Mononuclear cell (primary cell): Measurements from ENCODE around the gene EAF1. TPM values are rescaled to one million over a fixed set of nuclear protein-coding genes. Genes with fewer than 3 reads are reported as not detected.

ENCODE experiments used
- H3K27me3 ChIP-seq: 2 replicates; pipeline ENCODE4 v1.6.0; 2011; ENCODE audit warnings: low read length, control low read depth; ENCODE audit not compliant: insufficient read depth
- H3K4me1 ChIP-seq: 2 replicates; pipeline ENCODE4 v1.5.1; 2011; ENCODE audit warnings: mild to moderate bottlenecking, low read length, control low read depth; ENCODE audit not compliant: insufficient read depth
- H3K4me3 ChIP-seq: 2 replicates; pipeline ENCODE4 v1.5.1; 2011; ENCODE audit warnings: mild to moderate bottlenecking, low read length, moderate library complexity
- H3K9me3 ChIP-seq: 2 replicates; pipeline ENCODE4 v1.5.1; 2011; ENCODE audit warnings: low read depth, mild to moderate bottlenecking, control low read depth, low read length
- total RNA-seq: library from RNA; depleted of rRNA; stranded (reverse); fragments of >200 nt; gene quantifications from one replicate; pipeline ENCODE4 v1.2.3, GENCODE V29; 2012

The EAF1 gene
- total RNA-seq, 1 donor = 121 TPM

DNA sequence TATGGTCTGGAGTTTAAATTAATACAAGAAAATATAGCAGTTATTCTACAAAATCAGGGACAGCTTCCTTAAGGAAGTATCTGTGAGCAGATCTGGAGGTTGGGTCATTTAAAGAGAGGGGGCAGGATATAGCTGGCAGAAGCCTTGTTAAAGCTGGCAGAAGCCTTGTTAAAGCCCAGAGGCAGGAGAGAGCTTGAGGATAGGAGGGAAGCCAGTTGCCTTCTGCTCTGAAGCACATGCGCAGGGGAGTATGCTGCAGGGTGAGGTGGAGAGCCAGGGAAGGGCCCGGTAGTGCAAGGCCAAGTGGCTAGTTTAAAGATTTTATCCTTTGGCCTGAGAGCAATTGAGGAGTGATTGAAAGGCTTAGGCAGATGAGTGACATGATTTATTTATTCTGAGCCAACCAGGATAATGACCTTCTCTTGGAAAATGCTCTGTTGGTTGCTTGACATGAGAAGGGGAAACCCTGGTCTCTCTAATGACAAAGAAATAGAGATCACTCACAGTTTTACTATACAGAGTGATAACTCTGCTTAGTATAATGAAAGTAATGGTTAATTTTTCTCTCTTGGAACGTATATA lies 3.9 kb downstream of the EAF1 start:
- no peaks in the 10 kb centered on the region for H3K27me3 ChIP-seq
- no peaks in the 10 kb centered on the region for H3K9me3 ChIP-seq
- peaks cover 28% of the 10 kb centered on the region for H3K4me1 ChIP-seq
- no peak overlapping the region for H3K4me3 ChIP-seq

DNA sequence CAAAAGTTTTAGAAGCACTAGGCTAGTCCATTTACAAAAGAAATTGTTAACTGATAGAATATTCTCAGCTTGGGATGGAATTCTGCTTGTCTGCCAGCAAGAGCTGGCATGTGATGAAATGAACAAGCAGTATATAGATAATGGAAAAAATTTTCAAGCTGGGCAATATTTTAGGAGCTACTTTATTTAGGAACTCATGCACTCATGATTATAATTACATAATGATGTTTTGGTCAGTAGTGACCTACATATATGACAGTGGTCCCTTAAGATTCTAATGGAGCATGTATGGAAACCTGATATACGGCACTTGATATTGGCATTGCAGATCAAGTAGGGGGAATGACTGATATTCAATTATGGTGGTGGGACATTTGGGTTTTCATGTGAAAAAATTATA lies 6.1 kb downstream of the EAF1 start:
- H3K27me3 ChIP-seq = no peaks in the 10 kb centered on the region

DNA sequence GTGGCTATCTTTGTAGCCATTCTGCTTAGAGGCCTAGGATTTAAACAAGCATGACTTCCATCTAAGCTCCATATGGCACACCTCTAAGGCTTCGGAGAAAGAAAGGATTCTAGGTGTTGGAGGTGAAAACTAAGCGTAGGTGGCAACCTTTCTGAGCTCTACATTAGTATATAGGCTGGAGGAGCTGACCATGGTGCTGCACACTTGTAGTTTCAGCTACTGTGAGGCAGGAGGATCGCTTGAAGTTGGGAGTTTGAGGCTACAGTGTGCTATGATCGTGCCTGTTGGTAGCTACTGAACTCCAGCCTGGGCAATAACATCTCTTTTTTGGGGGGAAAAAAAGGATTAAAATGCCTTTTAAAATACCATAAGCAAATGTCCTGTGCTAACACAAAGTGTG lies 7.4 kb downstream of the EAF1 start:
- H3K4me1 ChIP-seq = peaks cover 25% of the 10 kb centered on the region
- no peaks in the 10 kb centered on the region for H3K27me3 ChIP-seq
- no peak overlapping the region for H3K4me3 ChIP-seq
- H3K9me3 ChIP-seq = no peaks in the 10 kb centered on the region

More for the DNA sequence above, 6.1 kb downstream of the EAF1 start:
- Histone ChIP-seq H3K4me1 (peaks cover 25% of the 10 kb centered on the region), H3K9me3 (no peaks in the 10 kb centered on the region), H3K4me3 (no peak overlapping the region)

DNA sequence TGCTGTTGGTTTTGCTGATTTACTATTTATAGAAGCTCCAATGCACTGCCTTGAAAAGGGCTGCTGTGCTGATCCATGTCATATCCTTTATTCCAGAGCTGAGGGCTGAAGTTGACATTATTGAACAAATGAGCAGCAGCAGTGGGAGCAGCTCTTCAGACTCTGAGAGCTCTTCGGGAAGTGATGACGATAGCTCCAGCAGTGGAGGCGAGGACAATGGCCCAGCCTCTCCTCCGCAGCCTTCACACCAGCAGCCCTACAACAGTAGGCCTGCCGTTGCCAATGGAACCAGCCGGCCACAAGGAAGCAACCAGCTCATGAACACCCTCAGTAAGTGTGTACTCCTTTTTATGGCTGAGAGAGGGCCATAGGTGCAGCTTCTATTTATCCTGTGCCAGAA lies 8.8 kb downstream of the EAF1 start:
- peaks cover 32% of the 10 kb centered on the region for H3K4me1 ChIP-seq
- H3K9me3 ChIP-seq = no peaks in the 10 kb centered on the region
- H3K4me3 ChIP-seq = no peak overlapping the region
- no peaks in the 10 kb centered on the region for H3K27me3 ChIP-seq

DNA sequence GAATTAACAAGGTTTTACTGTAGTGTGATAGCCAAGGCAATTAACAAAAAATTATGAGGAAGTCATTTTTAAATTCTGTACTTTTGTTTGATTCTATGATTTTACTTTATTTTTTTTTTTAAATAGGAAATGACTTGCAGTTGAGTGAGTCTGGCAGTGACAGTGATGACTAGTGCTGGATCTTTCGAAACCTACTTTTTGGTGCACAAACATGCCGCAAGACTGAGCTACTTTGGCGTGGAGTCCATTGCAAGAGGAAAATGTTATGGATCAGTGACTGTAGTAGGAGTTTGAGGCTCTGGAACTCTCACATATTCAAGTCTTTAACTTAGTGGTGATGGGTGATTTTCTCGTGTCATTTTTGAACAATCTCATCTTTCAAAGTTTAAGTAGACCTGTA lies 11.6 kb downstream of the EAF1 start:
- Histone ChIP-seq H3K4me3 (no peak overlapping the region), H3K27me3 (no peaks in the 10 kb centered on the region)

DNA sequence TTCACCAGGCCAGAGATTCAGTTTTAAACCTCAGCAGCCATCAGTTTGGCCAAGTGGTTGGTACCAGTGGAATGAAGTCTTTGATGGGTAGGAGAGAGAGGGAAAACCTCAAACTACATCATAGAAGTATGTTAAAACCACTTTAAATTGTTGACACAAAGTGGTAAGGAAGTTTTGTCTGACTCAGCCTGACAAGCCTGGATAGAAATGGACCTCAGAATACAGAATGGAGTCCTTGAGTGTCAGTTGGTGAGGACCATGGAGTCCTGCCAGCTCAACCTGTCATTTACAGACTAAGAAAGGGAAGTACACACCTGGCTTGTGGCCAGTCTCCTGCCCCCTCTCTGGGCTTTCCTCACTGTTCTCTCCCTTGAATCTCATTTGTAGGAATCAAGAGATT lies 12.1 kb downstream of the EAF1 start:
- H3K4me3 ChIP-seq = no peak overlapping the region
- peaks cover 39% of the 10 kb centered on the region for H3K4me1 ChIP-seq
- H3K27me3 ChIP-seq = no peaks in the 10 kb centered on the region
- H3K9me3 ChIP-seq = no peaks in the 10 kb centered on the region

More for the DNA sequence above, 11.6 kb downstream of the EAF1 start:
- Histone ChIP-seq H3K4me1 (peaks cover 39% of the 10 kb centered on the region), H3K9me3 (no peaks in the 10 kb centered on the region)

DNA sequence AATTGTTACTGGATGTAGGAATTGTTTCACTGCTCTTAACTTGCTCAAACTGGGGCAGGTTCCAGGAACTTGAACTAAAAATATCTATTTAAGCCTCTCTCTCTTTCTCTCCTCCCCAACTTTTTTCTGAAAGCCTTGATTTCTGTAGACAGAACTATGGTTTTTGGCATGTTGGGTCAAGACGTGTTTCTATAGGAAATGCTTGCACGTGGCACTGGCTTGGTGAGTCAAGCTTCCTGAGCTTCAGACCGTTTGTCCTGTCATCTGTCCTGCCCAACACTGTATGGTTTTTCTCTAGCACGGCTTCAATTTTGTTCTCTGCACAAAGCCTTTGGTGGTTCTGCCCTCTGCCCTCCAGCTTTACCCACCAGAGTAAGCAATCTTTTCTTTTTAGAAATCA lies 13.5 kb downstream of the EAF1 start:
- Histone ChIP-seq H3K4me1 (peaks cover 39% of the 10 kb centered on the region), H3K4me3 (no peak overlapping the region), H3K9me3 (no peaks in the 10 kb centered on the region), H3K27me3 (no peaks in the 10 kb centered on the region)

DNA sequence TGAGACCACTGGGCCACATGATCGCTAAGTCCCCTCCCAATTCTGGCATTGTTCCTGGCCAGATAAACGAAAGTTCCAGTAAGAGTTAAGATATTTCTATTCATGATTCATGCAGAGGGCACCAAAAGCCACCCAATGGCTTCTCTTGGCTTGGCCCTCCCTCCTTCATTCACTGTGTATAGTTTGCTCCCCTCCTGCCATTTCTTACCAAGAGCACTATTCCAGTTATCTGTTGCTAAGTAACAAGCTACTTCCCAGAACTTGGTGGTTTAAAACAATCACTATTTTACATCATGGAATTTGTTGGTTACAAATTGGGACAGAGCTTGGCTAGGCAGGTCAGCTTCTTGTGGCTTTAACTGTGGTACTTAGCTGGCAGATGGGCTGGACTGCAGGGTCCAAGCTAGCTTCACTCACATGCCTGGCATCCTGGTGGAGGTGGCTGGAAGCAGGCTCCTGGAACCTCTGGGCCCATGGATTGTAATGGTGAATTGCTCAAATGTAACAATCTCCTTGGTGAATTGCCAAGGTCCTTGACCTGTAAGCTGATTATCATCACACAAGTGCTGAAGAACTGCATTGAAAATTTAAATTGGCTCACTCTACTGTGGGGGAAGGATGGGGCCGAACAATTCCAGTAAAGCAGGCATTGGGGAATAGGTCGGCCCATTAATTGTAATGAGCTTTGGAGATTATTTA lies 16.6 kb downstream of the EAF1 start:
- H3K9me3 ChIP-seq = no peaks in the 10 kb centered on the region
- peaks cover 30% of the 10 kb centered on the region for H3K4me1 ChIP-seq
- no peak overlapping the region for H3K4me3 ChIP-seq
- no peaks in the 10 kb centered on the region for H3K27me3 ChIP-seq

DNA sequence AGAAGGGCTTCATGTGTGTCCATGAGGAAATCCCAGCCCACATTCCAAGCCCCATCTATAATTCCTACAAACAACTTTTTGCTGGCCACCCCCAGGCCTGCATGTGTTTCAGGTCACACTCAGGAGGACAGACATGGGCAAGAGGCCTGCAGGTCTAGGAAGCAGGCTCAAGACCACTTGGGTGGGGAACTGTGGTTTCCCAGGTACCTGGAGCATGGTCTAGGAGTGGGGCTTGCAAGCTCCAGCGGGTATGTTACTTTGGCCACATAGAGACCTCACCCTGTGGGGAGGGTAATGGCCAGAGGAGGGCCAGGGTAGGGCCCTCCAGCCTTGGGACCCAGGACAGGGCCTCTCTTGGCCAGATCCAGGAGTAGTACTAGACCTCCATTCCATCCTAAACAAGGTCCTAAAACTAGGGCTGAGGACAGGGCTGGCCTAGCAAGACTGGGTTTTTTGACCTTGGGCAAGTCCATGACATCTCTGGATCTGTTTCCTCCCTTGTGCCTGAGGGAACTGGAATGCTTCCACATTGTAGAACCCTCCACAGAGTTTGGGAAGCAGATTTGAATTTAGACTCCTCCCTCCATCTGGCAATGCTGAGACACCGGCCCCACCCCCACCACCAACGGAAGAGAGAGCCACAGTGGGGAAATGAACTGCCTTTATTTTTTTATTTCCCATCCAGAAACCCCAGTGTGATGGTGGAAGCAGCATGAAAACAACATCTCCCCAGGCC lies 22.3 kb downstream of the EAF1 start:
- Histone ChIP-seq H3K27me3 (no peaks in the 10 kb centered on the region), H3K9me3 (no peaks in the 10 kb centered on the region), H3K4me3 (no peak overlapping the region), H3K4me1 (no peaks in the 10 kb centered on the region)

DNA sequence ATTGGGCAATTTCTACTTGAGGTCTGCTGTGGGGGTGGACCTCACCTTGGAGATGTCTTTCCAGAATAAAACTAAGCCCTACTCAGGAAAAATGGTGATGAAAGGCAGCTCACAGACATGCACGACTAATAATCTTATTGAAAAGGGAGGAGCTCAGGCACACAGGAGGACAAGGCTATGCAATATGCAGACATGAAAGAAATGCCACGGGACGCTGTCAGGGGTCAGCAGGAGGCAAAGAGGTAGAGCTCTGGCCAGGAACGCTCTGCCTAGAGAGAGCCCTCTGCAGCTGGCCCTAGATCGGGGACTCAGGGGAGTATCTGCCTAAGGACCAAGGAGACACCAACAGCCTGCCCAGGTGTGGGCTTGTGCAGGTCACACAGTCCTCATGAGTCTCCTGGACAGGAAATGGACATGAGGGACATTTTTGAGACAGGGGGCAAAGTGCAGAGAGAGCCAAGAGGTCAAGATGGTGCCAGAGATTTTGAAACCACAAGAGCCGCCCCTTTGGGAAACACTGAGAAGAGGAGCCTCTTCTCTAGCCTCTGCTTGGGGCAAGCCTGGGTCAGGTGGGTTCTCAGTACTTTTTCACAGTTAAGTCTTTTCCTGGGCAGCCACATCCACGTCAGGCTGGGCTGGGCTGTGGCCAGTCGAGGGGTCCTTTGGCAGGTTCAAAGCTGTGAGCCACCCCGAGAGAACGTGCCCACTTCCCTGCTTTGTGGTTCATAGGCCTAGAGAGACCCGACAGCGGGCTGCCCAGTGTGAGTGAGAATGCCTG lies 23.2 kb downstream of the EAF1 start:
- Histone ChIP-seq H3K9me3 (no peaks in the 10 kb centered on the region), H3K4me1 (no peaks in the 10 kb centered on the region), H3K27me3 (no peaks in the 10 kb centered on the region)

DNA sequence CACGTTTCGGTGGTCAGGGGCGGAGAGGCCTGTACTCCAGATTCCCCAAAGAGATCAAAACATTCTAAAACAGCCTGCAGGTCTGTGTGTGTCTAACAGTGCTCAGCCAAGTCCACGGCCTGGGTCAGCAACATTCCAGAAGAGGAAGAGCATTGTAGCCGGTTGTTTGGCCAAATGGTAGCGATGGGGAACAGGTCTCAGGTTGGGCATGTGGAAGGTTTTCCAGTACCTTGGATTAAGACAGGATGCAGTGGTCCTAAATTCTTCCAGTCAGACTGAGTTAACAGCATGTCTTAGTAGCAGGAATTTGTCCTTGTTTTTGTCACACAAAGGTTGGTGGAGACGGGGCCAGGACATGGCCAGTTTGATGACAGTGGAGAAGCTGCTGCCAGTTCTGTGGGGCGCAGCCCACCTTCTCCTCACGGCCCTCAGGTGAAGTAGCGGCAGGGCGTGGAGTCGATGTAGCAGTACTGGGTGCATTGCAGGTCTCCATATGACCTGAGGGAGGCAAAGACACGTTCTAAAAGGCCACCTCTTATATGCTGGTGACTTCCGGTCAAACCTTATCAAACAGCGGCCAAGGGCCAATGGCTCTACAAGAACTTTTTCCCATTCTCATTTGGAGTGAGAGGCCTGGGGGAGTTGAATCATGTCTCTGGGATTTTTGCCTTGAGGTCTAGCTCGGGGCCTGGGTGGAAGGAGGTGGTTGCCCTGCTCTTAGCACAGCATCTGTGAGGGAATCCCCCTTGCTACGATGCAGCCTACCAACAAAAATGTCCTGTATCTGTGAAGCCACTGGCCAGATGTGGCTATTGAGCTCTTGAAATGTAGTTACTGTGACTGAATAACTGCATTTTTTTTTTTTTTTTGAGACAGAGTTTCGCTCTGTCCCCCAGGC lies 24.1 kb downstream of the EAF1 start:
- no peaks in the 10 kb centered on the region for H3K4me1 ChIP-seq
- H3K4me3 ChIP-seq = no peak overlapping the region
- H3K27me3 ChIP-seq = no peaks in the 10 kb centered on the region
- no peaks in the 10 kb centered on the region for H3K9me3 ChIP-seq

More for the DNA sequence above, 23.2 kb downstream of the EAF1 start:
- H3K4me3 ChIP-seq = no peak overlapping the region

DNA sequence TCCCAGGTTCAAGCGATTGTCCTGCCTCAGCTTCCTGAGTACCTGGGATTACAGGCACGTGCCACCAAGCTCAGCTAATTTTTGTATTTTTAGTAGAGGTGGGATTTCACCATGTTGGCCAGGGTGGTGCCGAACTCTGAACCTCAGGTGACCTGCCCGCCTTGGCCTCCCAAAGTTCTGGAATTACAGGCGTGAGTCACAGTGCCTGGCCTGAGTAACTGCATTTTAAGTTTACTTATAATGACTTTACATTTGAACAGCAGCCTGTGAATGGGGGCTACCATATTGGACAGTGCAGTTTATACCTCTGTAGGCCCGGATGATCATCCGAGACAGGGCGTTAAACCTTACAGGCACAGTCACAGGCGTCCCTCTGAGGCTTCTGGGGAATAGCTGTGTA lies 24.8 kb downstream of the EAF1 start:
- Histone ChIP-seq H3K4me3 (no peak overlapping the region), H3K4me1 (no peaks in the 10 kb centered on the region), H3K9me3 (no peaks in the 10 kb centered on the region), H3K27me3 (no peaks in the 10 kb centered on the region)

DNA sequence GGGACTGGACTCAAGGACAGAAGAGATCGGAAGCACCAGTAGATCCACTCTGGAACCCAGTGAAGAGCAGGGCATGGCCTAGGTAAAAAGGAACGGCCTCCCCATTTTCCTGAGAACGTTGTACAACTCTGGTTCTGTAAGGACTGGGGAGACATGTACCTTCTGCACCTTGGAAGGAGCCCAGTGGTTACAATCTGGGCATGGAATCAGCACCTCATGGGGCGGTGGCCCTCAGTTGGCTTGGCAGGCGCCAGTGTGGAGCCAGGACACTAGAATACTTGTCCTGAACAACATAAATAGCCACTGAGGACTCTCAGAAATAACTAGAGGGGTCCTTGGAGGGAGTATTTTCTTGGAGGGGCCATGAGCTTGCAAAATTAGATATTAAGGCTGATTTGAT lies 25.6 kb downstream of the EAF1 start:
- Histone ChIP-seq H3K4me3 (no peak overlapping the region), H3K9me3 (no peaks in the 10 kb centered on the region), H3K4me1 (peaks cover under 1% of the 10 kb centered on the region), H3K27me3 (no peaks in the 10 kb centered on the region)

DNA sequence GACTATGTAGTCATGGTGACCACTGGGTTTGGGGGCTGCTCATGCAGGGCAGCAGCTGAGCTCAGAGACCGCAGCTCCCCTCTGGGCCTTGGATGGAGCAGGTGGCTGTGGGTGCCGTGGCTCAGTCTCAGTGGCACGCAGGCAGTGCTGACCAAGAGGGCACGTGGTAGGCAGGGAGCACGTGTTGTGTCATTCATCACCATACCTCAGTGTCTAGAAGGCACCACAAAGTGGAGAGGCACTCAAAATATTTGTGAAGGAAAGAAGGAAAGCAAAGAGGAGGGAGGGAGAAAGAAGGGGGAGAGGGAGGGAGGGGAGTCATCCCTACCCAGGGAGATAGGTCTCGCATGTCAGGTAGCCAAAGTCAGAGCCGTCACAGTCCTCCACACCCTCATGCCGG lies 26.1 kb downstream of the EAF1 start:
- Histone ChIP-seq H3K4me3 (no peak overlapping the region), H3K9me3 (no peaks in the 10 kb centered on the region), H3K4me1 (peaks cover 6% of the 10 kb centered on the region), H3K27me3 (no peaks in the 10 kb centered on the region)
